WTC11 (cell line): ENCODE results near the gene IL12RB1. TPM values are rescaled to one million over a fixed set of nuclear protein-coding genes. Genes with fewer than 3 reads are reported as not detected.

Experiments
- ATAC-seq: fragments of 200-7000 bp; cut with Tn5 transposase; 2 replicates; pipeline ENCODE4 v1.10.0; 2021; ENCODE audit warnings: mild to moderate bottlenecking, moderate library complexity
- CTCF ChIA-PET: fragments of 300-600 bp; sonication (Branson Sonifier 250); formaldehyde crosslinking; loops from one replicate; lab custom pipeline; 2021; ENCODE audit warnings: antibody characterized with exemption; lab: Charles Lee
- POLR2A ChIA-PET: fragments of 350-600 bp; sonication (Branson Sonifier 250); formaldehyde crosslinking; loops from one replicate; lab custom pipeline; 2021; ENCODE audit warnings: antibody characterized with exemption; lab: Charles Lee
- DNase-seq: peaks from one replicate; pipeline ENCODE4 v3.0.0; 2021; ENCODE audit warnings: low spot score
- H3K27ac Mint-ChIP-seq: 2 replicates; pipeline ENCODE4 v1.8.0; 2021; ENCODE audit warnings: mixed read lengths
- H3K27me3 Mint-ChIP-seq: 2 replicates; pipeline ENCODE4 v1.8.0; 2021; ENCODE audit warnings: low read depth, mild to moderate bottlenecking, moderate library complexity, mixed read lengths
- H3K36me3 Mint-ChIP-seq: 2 replicates; pipeline ENCODE4 v1.8.0; 2021; ENCODE audit warnings: mixed read lengths
- H3K4me1 Mint-ChIP-seq: 2 replicates; pipeline ENCODE4 v1.8.0; 2022; ENCODE audit warnings: mixed read lengths
- H3K4me3 Mint-ChIP-seq: 2 replicates; pipeline ENCODE4 v1.8.0; 2021; ENCODE audit warnings: mild to moderate bottlenecking, moderate library complexity, mixed read lengths
- H3K9me3 Mint-ChIP-seq: 2 replicates; pipeline ENCODE4 v1.8.0; 2021; ENCODE audit warnings: mixed read lengths
- ELF4 ChIP-seq: sonication (generic); formaldehyde crosslinking; IDR thresholded peaks from 2 replicates; pipeline ENCODE4 v1.8.1; 2022; ENCODE audit warnings: low read depth, mild to moderate bottlenecking, moderate library complexity, missing genetic modification reagents
- GRHL2 ChIP-seq: fragments of 250-450 bp; sonication (Bioruptor Pico); IDR thresholded peaks from 2 replicates; pipeline ENCODE4 v1.8.0; 2022; ENCODE audit warnings: mild to moderate bottlenecking, moderate library complexity; ENCODE audit not compliant: insufficient replicate concordance, severe bottlenecking
- GTF2I ChIP-seq: fragments of 250-450 bp; sonication (Bioruptor Pico); conservative IDR thresholded peaks from 2 replicates; pipeline ENCODE4 v1.4.0; 2021; ENCODE audit warnings: mild to moderate bottlenecking
- NFATC4 ChIP-seq: fragments of 250-450 bp; sonication (Bioruptor Pico); IDR thresholded peaks from 2 replicates; pipeline ENCODE4 v1.9.0; 2021; ENCODE audit warnings: mild to moderate bottlenecking
- NFYB ChIP-seq: sonication (generic); formaldehyde crosslinking; conservative IDR thresholded peaks from 2 replicates; pipeline ENCODE4 v1.8.0; 2022; ENCODE audit warnings: low read depth, missing genetic modification reagents
- NR3C1 ChIP-seq: sonication (generic); formaldehyde crosslinking; conservative IDR thresholded peaks from 2 replicates; pipeline ENCODE4 v1.8.1; 2023; ENCODE audit warnings: low read depth, mild to moderate bottlenecking, missing genetic modification reagents
- SP1 ChIP-seq: sonication (generic); formaldehyde crosslinking; conservative IDR thresholded peaks from 2 replicates; pipeline ENCODE4 v1.8.1; 2022; ENCODE audit warnings: missing genetic modification reagents
- TEAD1 ChIP-seq: sonication (generic); formaldehyde crosslinking; IDR thresholded peaks from 2 replicates; pipeline ENCODE4 v1.8.0; 2022; ENCODE audit warnings: mild to moderate bottlenecking, missing genetic modification reagents
- ZNF232 ChIP-seq: sonication (generic); formaldehyde crosslinking; IDR thresholded peaks from 2 replicates; pipeline ENCODE4 v1.8.0; 2022; ENCODE audit warnings: mild to moderate bottlenecking, missing genetic modification reagents
- ZNF396 ChIP-seq: fragments of 250-450 bp; sonication (Bioruptor Pico); IDR thresholded peaks from 2 replicates; pipeline ENCODE4 v1.8.0; 2021; ENCODE audit warnings: mild to moderate bottlenecking, moderate library complexity, borderline replicate concordance
- ZNF423 ChIP-seq: fragments of 250-450 bp; sonication (Bioruptor Pico); IDR thresholded peaks from 2 replicates; pipeline ENCODE4 v2.1.2; 2022; ENCODE audit warnings: mild to moderate bottlenecking, moderate library complexity
- total RNA-seq: library from RNA; stranded (reverse); gene quantifications from 3 replicates; pipeline ENCODE4 v1.2.3, GENCODE V29; 2021
- TF ChIP-seq, protein P1 (sequence below): sonication (generic); formaldehyde crosslinking; IDR thresholded peaks from 2 replicates; pipeline ENCODE4 v1.8.1; 2023; ENCODE audit warnings: mild to moderate bottlenecking, missing genetic modification reagents
- TF ChIP-seq, protein P2 (sequence below): sonication (generic); formaldehyde crosslinking; IDR thresholded peaks from 2 replicates; pipeline ENCODE4 v1.8.0; 2022; ENCODE audit warnings: mild to moderate bottlenecking, missing genetic modification reagents
- TF ChIP-seq, protein P3 (sequence below): sonication (generic); formaldehyde crosslinking; IDR thresholded peaks from 2 replicates; pipeline ENCODE4 v1.8.1; 2023; ENCODE audit warnings: mild to moderate bottlenecking, missing genetic modification reagents, moderate library complexity
- TF ChIP-seq, protein P4 (sequence below): sonication (generic); formaldehyde crosslinking; IDR thresholded peaks from 2 replicates; pipeline ENCODE4 v1.8.1; 2022; ENCODE audit warnings: missing genetic modification reagents, borderline replicate concordance
- TF ChIP-seq, protein P5 (sequence below): fragments of 250-450 bp; sonication (Bioruptor Pico); IDR thresholded peaks from 2 replicates; pipeline ENCODE4 v1.9.0; 2021; ENCODE audit warnings: mild to moderate bottlenecking, borderline replicate concordance
- TF ChIP-seq, protein P6 (sequence below): sonication (generic); formaldehyde crosslinking; IDR thresholded peaks from 2 replicates; pipeline ENCODE4 v1.8.1; 2022; ENCODE audit warnings: low read depth, missing genetic modification reagents, borderline replicate concordance
- TF ChIP-seq, protein P7 (sequence below): sonication (generic); formaldehyde crosslinking; IDR thresholded peaks from 2 replicates; pipeline ENCODE4 v1.8.0; 2022; ENCODE audit warnings: mild to moderate bottlenecking, missing genetic modification reagents

IL12RB1 gene
- total RNA-seq, 1 experiment from 2014 or later, result not detected

DNA sequence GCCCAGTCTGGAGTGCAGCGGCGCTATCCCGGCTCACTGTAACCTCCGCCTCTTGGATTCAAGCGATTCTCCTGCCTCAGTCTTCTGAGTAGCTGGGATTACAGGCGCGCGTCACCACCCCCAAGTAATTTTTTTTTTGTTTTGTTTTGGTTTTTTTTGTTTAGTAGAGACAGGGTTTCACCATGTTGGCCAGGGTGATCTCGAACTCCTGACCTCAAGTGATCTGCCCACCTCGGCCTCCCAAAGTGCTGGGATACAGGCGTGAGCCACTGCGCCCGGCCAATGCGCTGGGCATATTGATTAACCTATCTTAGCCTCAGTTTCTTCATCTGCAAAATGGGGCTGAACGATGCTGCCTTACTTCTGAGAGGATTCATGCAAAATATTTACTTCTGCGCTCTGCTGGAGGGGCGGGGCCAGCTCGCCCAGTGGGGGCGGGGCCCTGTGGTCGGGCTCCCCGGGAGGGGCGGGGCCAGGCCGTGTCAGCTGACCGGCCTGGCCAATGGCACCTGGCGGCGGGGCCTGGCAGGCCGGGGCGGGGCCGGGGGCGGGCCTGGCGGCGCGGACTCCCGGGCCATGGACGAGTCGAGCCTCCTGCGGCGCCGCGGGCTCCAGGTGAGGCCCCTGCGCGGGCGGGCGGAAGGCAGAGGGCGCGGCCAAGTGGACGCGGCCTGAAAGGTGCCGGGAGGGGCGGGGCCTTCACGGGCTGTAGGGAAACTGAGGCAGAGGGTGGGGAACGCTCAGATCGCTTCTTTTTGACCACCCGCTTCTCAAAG lies 10.7 kb upstream of the IL12RB1 start, which contains the start of gene MAST3:
MAST3 (plus strand) TSS at position 562 of the 776 bp plus-strand sequence; CDS start at position 577, 15 bp downstream.
- POLR2A ChIA-PET, result no interaction called here
- CTCF ChIA-PET, result interaction anchor here (0.9 to 2.5 kb wide), 5 partner anchors 15 to 231 kb away, joined by 3 to 26 read pairs (median 3); partner anchors contain the start of gene ARRDC2
- Mint-ChIP-seq H3K27me3 (peaks cover 19% of the 10 kb centered on the region), H3K27ac (no peak within 1 kb of the TSS), H3K36me3 (no peaks in the 10 kb centered on the region), H3K4me3 (peak within 1 kb of the TSS; percentile 74), H3K9me3 (no peaks in the 10 kb centered on the region)
- DNase-seq, result peak; percentile 93
- TF ChIP-seq ZNF232 (no peak), NFATC4 (CRISPR knock-in tag) (no peak), NFYB (peak; percentile 58), ZNF423 (CRISPR knock-in tag) (peak; percentile 45), TEAD1 (CRISPR knock-in tag) (no peak), ELF4 (CRISPR knock-in tag) (no peak), SP1 (CRISPR knock-in tag) (peak; percentile 63; the same call in 1 of the 2 replicates), NR3C1 (no peak), GRHL2 (CRISPR knock-in tag) (no peak), GTF2I (CRISPR knock-in tag) (peak; percentile 86; the same call in 1 of the 2 replicates), ZNF396 (CRISPR knock-in tag) (no peak)
- TF ChIP-seq, protein P1, sequence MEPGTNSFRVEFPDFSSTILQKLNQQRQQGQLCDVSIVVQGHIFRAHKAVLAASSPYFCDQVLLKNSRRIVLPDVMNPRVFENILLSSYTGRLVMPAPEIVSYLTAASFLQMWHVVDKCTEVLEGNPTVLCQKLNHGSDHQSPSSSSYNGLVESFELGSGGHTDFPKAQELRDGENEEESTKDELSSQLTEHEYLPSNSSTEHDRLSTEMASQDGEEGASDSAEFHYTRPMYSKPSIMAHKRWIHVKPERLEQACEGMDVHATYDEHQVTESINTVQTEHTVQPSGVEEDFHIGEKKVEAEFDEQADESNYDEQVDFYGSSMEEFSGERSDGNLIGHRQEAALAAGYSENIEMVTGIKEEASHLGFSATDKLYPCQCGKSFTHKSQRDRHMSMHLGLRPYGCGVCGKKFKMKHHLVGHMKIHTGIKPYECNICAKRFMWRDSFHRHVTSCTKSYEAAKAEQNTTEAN (CRISPR knock-in tag), result no peak
- TF ChIP-seq, protein P2, sequence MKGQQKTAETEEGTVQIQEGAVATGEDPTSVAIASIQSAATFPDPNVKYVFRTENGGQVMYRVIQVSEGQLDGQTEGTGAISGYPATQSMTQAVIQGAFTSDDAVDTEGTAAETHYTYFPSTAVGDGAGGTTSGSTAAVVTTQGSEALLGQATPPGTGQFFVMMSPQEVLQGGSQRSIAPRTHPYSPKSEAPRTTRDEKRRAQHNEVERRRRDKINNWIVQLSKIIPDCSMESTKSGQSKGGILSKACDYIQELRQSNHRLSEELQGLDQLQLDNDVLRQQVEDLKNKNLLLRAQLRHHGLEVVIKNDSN (CRISPR knock-in tag), result peak; percentile 40; the same call in 1 of the 2 replicates
- TF ChIP-seq, protein P3, sequence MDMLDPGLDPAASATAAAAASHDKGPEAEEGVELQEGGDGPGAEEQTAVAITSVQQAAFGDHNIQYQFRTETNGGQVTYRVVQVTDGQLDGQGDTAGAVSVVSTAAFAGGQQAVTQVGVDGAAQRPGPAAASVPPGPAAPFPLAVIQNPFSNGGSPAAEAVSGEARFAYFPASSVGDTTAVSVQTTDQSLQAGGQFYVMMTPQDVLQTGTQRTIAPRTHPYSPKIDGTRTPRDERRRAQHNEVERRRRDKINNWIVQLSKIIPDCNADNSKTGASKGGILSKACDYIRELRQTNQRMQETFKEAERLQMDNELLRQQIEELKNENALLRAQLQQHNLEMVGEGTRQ, result peak; percentile 86
- TF ChIP-seq, protein P4, sequence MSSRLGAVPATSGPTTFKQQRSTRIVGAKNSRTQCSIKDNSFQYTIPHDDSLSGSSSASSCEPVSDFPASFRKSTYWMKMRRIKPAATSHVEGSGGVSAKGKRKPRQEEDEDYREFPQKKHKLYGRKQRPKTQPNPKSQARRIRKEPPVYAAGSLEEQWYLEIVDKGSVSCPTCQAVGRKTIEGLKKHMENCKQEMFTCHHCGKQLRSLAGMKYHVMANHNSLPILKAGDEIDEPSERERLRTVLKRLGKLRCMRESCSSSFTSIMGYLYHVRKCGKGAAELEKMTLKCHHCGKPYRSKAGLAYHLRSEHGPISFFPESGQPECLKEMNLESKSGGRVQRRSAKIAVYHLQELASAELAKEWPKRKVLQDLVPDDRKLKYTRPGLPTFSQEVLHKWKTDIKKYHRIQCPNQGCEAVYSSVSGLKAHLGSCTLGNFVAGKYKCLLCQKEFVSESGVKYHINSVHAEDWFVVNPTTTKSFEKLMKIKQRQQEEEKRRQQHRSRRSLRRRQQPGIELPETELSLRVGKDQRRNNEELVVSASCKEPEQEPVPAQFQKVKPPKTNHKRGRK (CRISPR knock-in tag), result no peak
- TF ChIP-seq, protein P5, sequence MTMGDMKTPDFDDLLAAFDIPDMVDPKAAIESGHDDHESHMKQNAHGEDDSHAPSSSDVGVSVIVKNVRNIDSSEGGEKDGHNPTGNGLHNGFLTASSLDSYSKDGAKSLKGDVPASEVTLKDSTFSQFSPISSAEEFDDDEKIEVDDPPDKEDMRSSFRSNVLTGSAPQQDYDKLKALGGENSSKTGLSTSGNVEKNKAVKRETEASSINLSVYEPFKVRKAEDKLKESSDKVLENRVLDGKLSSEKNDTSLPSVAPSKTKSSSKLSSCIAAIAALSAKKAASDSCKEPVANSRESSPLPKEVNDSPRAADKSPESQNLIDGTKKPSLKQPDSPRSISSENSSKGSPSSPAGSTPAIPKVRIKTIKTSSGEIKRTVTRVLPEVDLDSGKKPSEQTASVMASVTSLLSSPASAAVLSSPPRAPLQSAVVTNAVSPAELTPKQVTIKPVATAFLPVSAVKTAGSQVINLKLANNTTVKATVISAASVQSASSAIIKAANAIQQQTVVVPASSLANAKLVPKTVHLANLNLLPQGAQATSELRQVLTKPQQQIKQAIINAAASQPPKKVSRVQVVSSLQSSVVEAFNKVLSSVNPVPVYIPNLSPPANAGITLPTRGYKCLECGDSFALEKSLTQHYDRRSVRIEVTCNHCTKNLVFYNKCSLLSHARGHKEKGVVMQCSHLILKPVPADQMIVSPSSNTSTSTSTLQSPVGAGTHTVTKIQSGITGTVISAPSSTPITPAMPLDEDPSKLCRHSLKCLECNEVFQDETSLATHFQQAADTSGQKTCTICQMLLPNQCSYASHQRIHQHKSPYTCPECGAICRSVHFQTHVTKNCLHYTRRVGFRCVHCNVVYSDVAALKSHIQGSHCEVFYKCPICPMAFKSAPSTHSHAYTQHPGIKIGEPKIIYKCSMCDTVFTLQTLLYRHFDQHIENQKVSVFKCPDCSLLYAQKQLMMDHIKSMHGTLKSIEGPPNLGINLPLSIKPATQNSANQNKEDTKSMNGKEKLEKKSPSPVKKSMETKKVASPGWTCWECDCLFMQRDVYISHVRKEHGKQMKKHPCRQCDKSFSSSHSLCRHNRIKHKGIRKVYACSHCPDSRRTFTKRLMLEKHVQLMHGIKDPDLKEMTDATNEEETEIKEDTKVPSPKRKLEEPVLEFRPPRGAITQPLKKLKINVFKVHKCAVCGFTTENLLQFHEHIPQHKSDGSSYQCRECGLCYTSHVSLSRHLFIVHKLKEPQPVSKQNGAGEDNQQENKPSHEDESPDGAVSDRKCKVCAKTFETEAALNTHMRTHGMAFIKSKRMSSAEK (CRISPR knock-in tag), result no peak
- TF ChIP-seq, protein P6, sequence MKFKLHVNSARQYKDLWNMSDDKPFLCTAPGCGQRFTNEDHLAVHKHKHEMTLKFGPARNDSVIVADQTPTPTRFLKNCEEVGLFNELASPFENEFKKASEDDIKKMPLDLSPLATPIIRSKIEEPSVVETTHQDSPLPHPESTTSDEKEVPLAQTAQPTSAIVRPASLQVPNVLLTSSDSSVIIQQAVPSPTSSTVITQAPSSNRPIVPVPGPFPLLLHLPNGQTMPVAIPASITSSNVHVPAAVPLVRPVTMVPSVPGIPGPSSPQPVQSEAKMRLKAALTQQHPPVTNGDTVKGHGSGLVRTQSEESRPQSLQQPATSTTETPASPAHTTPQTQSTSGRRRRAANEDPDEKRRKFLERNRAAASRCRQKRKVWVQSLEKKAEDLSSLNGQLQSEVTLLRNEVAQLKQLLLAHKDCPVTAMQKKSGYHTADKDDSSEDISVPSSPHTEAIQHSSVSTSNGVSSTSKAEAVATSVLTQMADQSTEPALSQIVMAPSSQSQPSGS, result no peak
- TF ChIP-seq, protein P7, sequence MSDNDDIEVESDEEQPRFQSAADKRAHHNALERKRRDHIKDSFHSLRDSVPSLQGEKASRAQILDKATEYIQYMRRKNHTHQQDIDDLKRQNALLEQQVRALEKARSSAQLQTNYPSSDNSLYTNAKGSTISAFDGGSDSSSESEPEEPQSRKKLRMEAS (CRISPR knock-in tag), result no peak
- TF ChIP-seq, all 79 proteins: peak for 6
- H3K4me1 Mint-ChIP-seq, result peaks cover 25% of the 10 kb centered on the region
- ATAC-seq, result peak; percentile 83
